ENCODE data around the gene DEPDC5.

DEPDC5 gene

GRCh38 chr22:31933406-31933805, 179.6 kb downstream of the DEPDC5 start:
- H3K4me3 ChIP-seq (ENCODE audit: insufficient read length, low read depth) = no peak overlapping the region
- H3K4me1 ChIP-seq (ENCODE audit: insufficient read depth, insufficient read length) = peaks cover 8% of the 10 kb centered on the region
- no peaks in the 10 kb centered on the region for H3K9me3 ChIP-seq (ENCODE audit: insufficient read depth, low read length)
- no peaks in the 10 kb centered on the region for H3K27me3 ChIP-seq (ENCODE audit: insufficient read depth, insufficient read length)
- TF ChIP-seq SUZ12 (IDR thresholded peaks at IDR 0.05; ENCODE audit: extremely low read depth, insufficient read depth, insufficient read length) (no peak), ZNF274 (IDR thresholded peaks at IDR 0.05; ENCODE audit: low read depth, low read length) (no peak), YY1 (IDR thresholded peaks at IDR 0.05; ENCODE audit: insufficient read depth, insufficient read length) (no peak)
- H3K9ac ChIP-seq (ENCODE audit: insufficient read length, low read depth) = no peak overlapping the region
- no peak for DNase-seq (ENCODE audit: low read depth, low spot score)
- no peaks in the 10 kb centered on the region for H3K36me3 ChIP-seq (ENCODE audit: insufficient read depth, insufficient read length, low read length)

DNA sequence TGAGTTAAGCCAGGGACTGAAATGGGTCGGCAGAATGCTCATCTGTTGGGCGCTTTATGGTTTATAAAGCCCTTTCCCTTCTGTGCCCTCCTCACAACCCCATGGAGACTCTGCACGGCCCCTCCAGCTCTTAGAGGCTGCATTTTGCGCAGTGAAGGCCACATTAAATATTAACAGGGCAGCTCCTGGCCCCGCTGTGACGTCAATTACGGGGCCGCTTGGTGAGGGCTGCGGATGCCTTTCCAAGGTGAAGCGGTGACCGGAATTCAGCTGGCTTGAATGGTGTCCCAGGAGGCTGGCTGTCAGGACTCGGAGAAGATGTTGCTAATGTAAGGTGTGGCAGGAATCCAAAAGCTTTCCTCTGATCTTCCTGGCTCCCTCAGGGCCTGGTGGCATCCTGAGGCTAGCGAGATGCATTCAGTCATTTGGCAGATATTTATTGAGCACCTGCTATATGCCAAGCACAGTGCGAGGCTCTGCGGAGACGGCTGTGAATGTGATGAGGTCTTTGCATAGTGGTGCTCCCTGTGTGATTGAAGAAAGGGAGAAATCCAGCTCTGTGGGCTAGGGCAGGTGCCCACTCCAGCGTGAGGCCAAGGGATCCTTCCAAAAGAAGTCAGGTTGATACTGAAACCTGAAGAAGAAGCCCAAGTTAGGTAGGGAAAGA, 180.1 kb downstream of the DEPDC5 start:
- no peak overlapping the region for H3K9ac ChIP-seq (ENCODE audit: insufficient read length, low read depth)
- no peaks in the 10 kb centered on the region for H3K36me3 ChIP-seq (ENCODE audit: insufficient read depth, insufficient read length, low read length)
- no peak for TF ChIP-seq SUZ12 (IDR thresholded peaks at IDR 0.05; ENCODE audit: extremely low read depth, insufficient read depth, insufficient read length)
- TF ChIP-seq ZNF274 (IDR thresholded peaks at IDR 0.05; ENCODE audit: low read depth, low read length) = no peak
- H3K4me1 ChIP-seq (ENCODE audit: insufficient read depth, insufficient read length) = peaks cover 8% of the 10 kb centered on the region
- no peak overlapping the region for H3K4me3 ChIP-seq (ENCODE audit: insufficient read length, low read depth)
- H3K9me3 ChIP-seq (ENCODE audit: insufficient read depth, low read length) = no peaks in the 10 kb centered on the region
- no peaks in the 10 kb centered on the region for H3K27me3 ChIP-seq (ENCODE audit: insufficient read depth, insufficient read length)
- no peak for DNase-seq (ENCODE audit: low read depth, low spot score)

DNA sequence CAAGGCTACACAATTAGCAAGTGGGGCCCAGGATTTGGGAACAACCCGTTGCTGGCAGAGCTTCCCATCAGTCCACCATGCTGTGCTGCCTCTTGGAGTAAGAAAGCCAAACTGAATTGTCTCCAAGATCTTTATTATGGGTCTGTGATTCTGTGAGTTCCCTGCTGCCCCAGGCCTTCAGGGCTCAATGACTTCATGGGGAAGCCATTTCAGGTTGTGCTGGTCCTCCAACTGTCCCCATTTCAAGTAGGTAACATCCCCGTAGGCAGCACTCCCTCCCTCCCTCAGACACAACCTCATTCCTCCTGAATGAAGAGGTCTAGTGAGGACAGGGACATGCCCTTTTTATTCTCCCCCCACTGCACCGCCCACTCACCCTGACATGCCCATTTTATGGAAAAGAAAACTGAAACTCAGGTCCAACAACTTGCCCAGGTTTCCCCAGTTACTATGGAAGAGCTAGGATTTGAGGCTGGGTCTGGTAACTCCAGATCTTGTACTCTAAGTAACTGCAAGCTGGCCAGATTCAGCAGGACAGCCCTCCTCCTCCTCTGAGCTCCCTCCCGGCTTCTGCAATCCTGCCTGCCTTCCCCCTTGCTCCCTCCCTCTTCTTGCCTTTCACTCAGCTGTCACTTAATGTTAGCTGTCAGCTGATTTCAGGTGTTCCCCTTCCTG, 182.3 kb downstream of the DEPDC5 start:
- Histone ChIP-seq H3K36me3 (ENCODE audit: insufficient read depth, insufficient read length, low read length) (no peaks in the 10 kb centered on the region), H3K4me1 (ENCODE audit: insufficient read depth, insufficient read length) (peaks cover 8% of the 10 kb centered on the region), H3K4me3 (ENCODE audit: insufficient read length, low read depth) (no peak overlapping the region), H3K9ac (ENCODE audit: insufficient read length, low read depth) (no peak overlapping the region), H3K9me3 (ENCODE audit: insufficient read depth, low read length) (no peaks in the 10 kb centered on the region), H3K27me3 (ENCODE audit: insufficient read depth, insufficient read length) (no peaks in the 10 kb centered on the region)
- TF ChIP-seq SUZ12 (IDR thresholded peaks at IDR 0.05; ENCODE audit: extremely low read depth, insufficient read depth, insufficient read length) (no peak), YY1 (IDR thresholded peaks at IDR 0.05; ENCODE audit: insufficient read depth, insufficient read length) (peak; percentile 53)
- no peak for DNase-seq (ENCODE audit: low read depth, low spot score)

- no peak for DNase-seq (ENCODE audit: low read depth, low spot score)
- Histone ChIP-seq H3K27me3 (ENCODE audit: insufficient read depth, insufficient read length) (no peaks in the 10 kb centered on the region), H3K9ac (ENCODE audit: insufficient read length, low read depth) (no peak overlapping the region), H3K4me3 (ENCODE audit: insufficient read length, low read depth) (no peak overlapping the region), H3K9me3 (ENCODE audit: insufficient read depth, low read length) (no peaks in the 10 kb centered on the region), H3K4me1 (ENCODE audit: insufficient read depth, insufficient read length) (peaks cover 8% of the 10 kb centered on the region), H3K36me3 (ENCODE audit: insufficient read depth, insufficient read length, low read length) (no peaks in the 10 kb centered on the region)
- TF ChIP-seq SUZ12 (IDR thresholded peaks at IDR 0.05; ENCODE audit: extremely low read depth, insufficient read depth, insufficient read length) (no peak), YY1 (IDR thresholded peaks at IDR 0.05; ENCODE audit: insufficient read depth, insufficient read length) (no peak), ZNF274 (IDR thresholded peaks at IDR 0.05; ENCODE audit: low read depth, low read length) (no peak)
Measured at GRCh38 chr22:31937341-31937740, 183.5 kb downstream of the DEPDC5 start.

DNA sequence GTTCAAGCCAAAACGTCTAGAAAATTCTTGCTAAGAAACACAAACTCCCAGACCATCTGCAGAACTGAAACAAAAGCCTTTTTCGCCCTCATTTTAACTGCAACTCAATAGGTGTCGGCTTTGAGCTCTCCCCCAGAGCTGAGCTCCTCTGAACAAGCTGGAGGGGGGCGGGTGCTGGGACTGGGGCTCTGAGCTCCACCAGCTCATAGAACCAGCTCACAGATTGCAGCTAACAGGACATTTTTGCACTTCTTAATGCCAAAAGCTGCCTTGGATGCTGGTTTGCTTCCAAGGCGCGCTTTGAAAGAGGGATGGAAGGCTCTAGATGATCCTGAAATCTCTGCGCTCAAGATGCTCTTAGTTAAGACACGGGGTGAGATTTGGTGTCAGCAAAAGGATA, 184.5 kb downstream of the DEPDC5 start:
- TF ChIP-seq SUZ12 (IDR thresholded peaks at IDR 0.05; ENCODE audit: extremely low read depth, insufficient read depth, insufficient read length) = no peak
- peaks cover 2% of the 10 kb centered on the region for H3K4me1 ChIP-seq (ENCODE audit: insufficient read depth, insufficient read length)

DNA sequence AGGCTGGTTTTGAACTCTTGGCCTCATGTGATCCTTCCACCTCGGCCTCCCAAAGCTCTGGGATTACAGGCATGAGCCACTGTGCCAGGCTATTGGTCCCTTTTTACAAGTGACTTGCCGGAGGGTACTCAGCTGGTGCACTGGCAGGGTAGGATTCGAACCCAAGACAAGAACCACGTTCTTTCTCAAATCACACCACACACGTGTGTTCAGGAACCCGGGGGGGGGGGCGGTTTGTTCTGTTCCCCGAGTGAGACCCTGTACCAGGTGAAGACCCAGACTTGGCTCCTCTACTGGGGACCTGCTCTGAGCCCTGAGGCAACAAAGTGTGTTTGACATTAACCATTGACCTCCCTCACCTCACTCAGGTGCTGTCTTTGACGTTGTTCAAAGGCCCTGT, 186.7 kb downstream of the DEPDC5 start:
- Histone ChIP-seq H3K4me1 (ENCODE audit: insufficient read depth, insufficient read length) (peaks cover 5% of the 10 kb centered on the region), H3K9me3 (ENCODE audit: insufficient read depth, low read length) (no peaks in the 10 kb centered on the region), H3K9ac (ENCODE audit: insufficient read length, low read depth) (no peak overlapping the region), H3K36me3 (ENCODE audit: insufficient read depth, insufficient read length, low read length) (peaks cover 6% of the 10 kb centered on the region), H3K4me3 (ENCODE audit: insufficient read length, low read depth) (no peak overlapping the region), H3K27me3 (ENCODE audit: insufficient read depth, insufficient read length) (no peaks in the 10 kb centered on the region)
- no peak for TF ChIP-seq YY1 (IDR thresholded peaks at IDR 0.05; ENCODE audit: insufficient read depth, insufficient read length)
- TF ChIP-seq ZNF274 (IDR thresholded peaks at IDR 0.05; ENCODE audit: low read depth, low read length) = no peak
- TF ChIP-seq SUZ12 (IDR thresholded peaks at IDR 0.05; ENCODE audit: extremely low read depth, insufficient read depth, insufficient read length) = no peak
- no peak for DNase-seq (ENCODE audit: low read depth, low spot score)

More for the DNA sequence above, 184.5 kb downstream of the DEPDC5 start:
- DNase-seq (ENCODE audit: low read depth, low spot score) = no peak
- Histone ChIP-seq H3K27me3 (ENCODE audit: insufficient read depth, insufficient read length) (no peaks in the 10 kb centered on the region), H3K4me3 (ENCODE audit: insufficient read length, low read depth) (no peak overlapping the region), H3K9me3 (ENCODE audit: insufficient read depth, low read length) (no peaks in the 10 kb centered on the region), H3K9ac (ENCODE audit: insufficient read length, low read depth) (no peak overlapping the region), H3K36me3 (ENCODE audit: insufficient read depth, insufficient read length, low read length) (no peaks in the 10 kb centered on the region)

GRCh38 chr22:31942091-31942490, 188.3 kb downstream of the DEPDC5 start:
- H3K36me3 ChIP-seq (ENCODE audit: insufficient read depth, insufficient read length, low read length) = peaks cover 20% of the 10 kb centered on the region
- H3K27me3 ChIP-seq (ENCODE audit: insufficient read depth, insufficient read length) = no peaks in the 10 kb centered on the region
- no peak overlapping the region for H3K9ac ChIP-seq (ENCODE audit: insufficient read length, low read depth)
- TF ChIP-seq SUZ12 (IDR thresholded peaks at IDR 0.05; ENCODE audit: extremely low read depth, insufficient read depth, insufficient read length) = no peak
- TF ChIP-seq YY1 (IDR thresholded peaks at IDR 0.05; ENCODE audit: insufficient read depth, insufficient read length) = no peak
- no peak for TF ChIP-seq ZNF274 (IDR thresholded peaks at IDR 0.05; ENCODE audit: low read depth, low read length)
- peaks cover 5% of the 10 kb centered on the region for H3K4me1 ChIP-seq (ENCODE audit: insufficient read depth, insufficient read length)
- no peak for DNase-seq (ENCODE audit: low read depth, low spot score)
- no peaks in the 10 kb centered on the region for H3K9me3 ChIP-seq (ENCODE audit: insufficient read depth, low read length)
- H3K4me3 ChIP-seq (ENCODE audit: insufficient read length, low read depth) = no peak overlapping the region

Data from NT2/D1 (cell line).